Astrocyte (in vitro differentiated cells and primary cell): ENCODE results near the gene DFFA. TPM values are rescaled to one million over a fixed set of nuclear protein-coding genes. Genes with fewer than 3 reads are reported as not detected.

Experiments
- DNase-seq: peaks from one replicate; pipeline ENCODE4 v3.0.0-alpha.2; 2010; ENCODE audit warnings: low read depth
- FAIRE-seq: peaks from 2 replicates; lab custom pipeline; 2011; peaks lifted over from hg19 to GRCh38; lab: Jason Lieb, UNC
- H2AFZ ChIP-seq: 2 replicates; pipeline ENCODE4 v1.6.0; 2012; ENCODE audit warnings: low read depth, low read length, inconsistent platforms
- H3K27ac ChIP-seq: 2 replicates; pipeline ENCODE4 v1.5.1; 2011; ENCODE audit warnings: low read depth, low read length, inconsistent platforms
- H3K27me3 ChIP-seq: 2 replicates; pipeline ENCODE4 v1.6.0; 2011; ENCODE audit warnings: low read length, inconsistent platforms; ENCODE audit not compliant: insufficient read depth
- H3K36me3 ChIP-seq: 2 replicates; pipeline ENCODE4 v1.5.1; 2011; ENCODE audit warnings: low read length, inconsistent platforms; ENCODE audit not compliant: insufficient read depth
- H3K4me1 ChIP-seq: 2 replicates; pipeline ENCODE4 v1.5.1; 2011; ENCODE audit warnings: low read length, inconsistent platforms; ENCODE audit not compliant: insufficient read depth
- H3K4me2 ChIP-seq: 2 replicates; pipeline ENCODE4 v1.6.0; 2012; ENCODE audit warnings: low read length, inconsistent platforms
- H3K4me3 ChIP-seq: 2 replicates; pipeline ENCODE4 v1.5.1; 2011; ENCODE audit warnings: low read depth, mild to moderate bottlenecking, low read length, inconsistent platforms; ENCODE audit not compliant: insufficient read depth
- H3K79me2 ChIP-seq: 2 replicates; pipeline ENCODE4 v1.6.0; 2012; ENCODE audit warnings: mild to moderate bottlenecking, low read length, inconsistent platforms; ENCODE audit not compliant: insufficient read depth
- H3K9ac ChIP-seq: 2 replicates; pipeline ENCODE4 v1.6.0; 2012; ENCODE audit warnings: mild to moderate bottlenecking, low read length, inconsistent platforms
- H3K9me3 ChIP-seq: 2 replicates; pipeline ENCODE4 v1.5.1; 2012; ENCODE audit warnings: low read depth, mild to moderate bottlenecking, low read length, inconsistent platforms; ENCODE audit not compliant: insufficient read depth
- H4K20me1 ChIP-seq: 2 replicates; pipeline ENCODE4 v1.6.0; 2012; ENCODE audit warnings: low read length, inconsistent platforms; ENCODE audit not compliant: insufficient read depth
- H3K27ac Mint-ChIP-seq: one replicate; pipeline ENCODE4 v1.8.0; 2021; ENCODE audit warnings: mild to moderate bottlenecking, mixed read lengths; ENCODE audit not compliant: unreplicated experiment
- H3K27me3 Mint-ChIP-seq: one replicate; pipeline ENCODE4 v1.8.0; 2021; ENCODE audit warnings: low read depth, mixed read lengths; ENCODE audit not compliant: unreplicated experiment
- H3K36me3 Mint-ChIP-seq: one replicate; pipeline ENCODE4 v1.8.0; 2021; ENCODE audit warnings: low read depth, mixed read lengths; ENCODE audit not compliant: unreplicated experiment
- H3K4me1 Mint-ChIP-seq: one replicate; pipeline ENCODE4 v1.8.0; 2021; ENCODE audit warnings: low read depth, mixed read lengths; ENCODE audit not compliant: unreplicated experiment
- H3K4me3 Mint-ChIP-seq: one replicate; pipeline ENCODE4 v1.8.0; 2021; ENCODE audit warnings: mild to moderate bottlenecking, moderate library complexity, mixed read lengths; ENCODE audit not compliant: unreplicated experiment
- H3K9me3 Mint-ChIP-seq: one replicate; pipeline ENCODE4 v1.8.0; 2021; ENCODE audit warnings: mild to moderate bottlenecking, mixed read lengths; ENCODE audit not compliant: unreplicated experiment
- CTCF ChIP-seq: IDR thresholded peaks from 2 replicates; pipeline ENCODE4 v1.5.1; 2011; ENCODE audit warnings: low read depth, mild to moderate bottlenecking, inconsistent platforms, low read length, moderate library complexity; ENCODE audit not compliant: insufficient read depth
- EZH2 ChIP-seq: IDR thresholded peaks from 2 replicates; pipeline ENCODE4 v1.6.1; 2012; ENCODE audit warnings: mild to moderate bottlenecking, low read length, inconsistent platforms; ENCODE audit not compliant: insufficient read depth
- total RNA-seq: library from RNA; stranded (reverse); gene quantifications from 2 replicates; pipeline ENCODE4 v1.2.1, GENCODE V29; 2021

Gene DFFA
- total RNA-seq, 1 donor from 2014 or later, result 58.2 TPM

GRCh38 chr1:10440794-10441193 lies 31.5 kb downstream of the DFFA start:
- Mint-ChIP-seq H3K4me3 (no peak overlapping the region), H3K27ac (no peak overlapping the region)
- FAIRE-seq, result no peak

GRCh38 chr1:10440305-10440704 lies 32.0 kb downstream of the DFFA start:
- H2AFZ ChIP-seq, result no peak overlapping the region
- H3K4me2 ChIP-seq, result no peak overlapping the region
- no peak overlapping the region for H3K4me3 ChIP-seq
- Mint-ChIP-seq H3K4me1 (peaks cover 8% of the 10 kb centered on the region), H3K27ac (no peak overlapping the region), H3K4me3 (no peak overlapping the region), H3K27me3 (no peaks in the 10 kb centered on the region), H3K9me3 (no peaks in the 10 kb centered on the region), H3K36me3 (peaks cover 1% of the 10 kb centered on the region)
- H3K9me3 ChIP-seq, result no peaks in the 10 kb centered on the region
- H3K4me1 ChIP-seq, result no peaks in the 10 kb centered on the region
- H3K27ac ChIP-seq, result no peak overlapping the region
- TF ChIP-seq EZH2 (no peak), CTCF (no peak)
- DNase-seq (no peak), FAIRE-seq (no peak)
- no peak overlapping the region for H3K9ac ChIP-seq
- no peaks in the 10 kb centered on the region for H3K36me3 ChIP-seq
- H4K20me1 ChIP-seq, result no peaks in the 10 kb centered on the region
- H3K79me2 ChIP-seq, result no peaks in the 10 kb centered on the region
- no peaks in the 10 kb centered on the region for H3K27me3 ChIP-seq

More at GRCh38 chr1:10440794-10441193, 31.5 kb downstream of the DFFA start:
- no peak for DNase-seq
- Histone ChIP-seq H3K4me2 (no peak overlapping the region), H3K36me3 (no peaks in the 10 kb centered on the region), H4K20me1 (no peaks in the 10 kb centered on the region), H3K4me3 (no peak overlapping the region), H3K4me1 (no peaks in the 10 kb centered on the region), H3K27ac (no peak overlapping the region), H3K27me3 (no peaks in the 10 kb centered on the region), H3K79me2 (no peaks in the 10 kb centered on the region), H3K9ac (no peak overlapping the region), H2AFZ (no peak overlapping the region), H3K9me3 (no peaks in the 10 kb centered on the region)
- Mint-ChIP-seq H3K27me3 (no peaks in the 10 kb centered on the region), H3K36me3 (peaks cover 1% of the 10 kb centered on the region), H3K4me1 (peaks cover 8% of the 10 kb centered on the region), H3K9me3 (no peaks in the 10 kb centered on the region)
- TF ChIP-seq CTCF, result no peak
- TF ChIP-seq EZH2, result no peak

GRCh38 chr1:10438677-10439163 lies 33.6 kb downstream of the DFFA start:
- H3K27me3 ChIP-seq, result no peaks in the 10 kb centered on the region
- H2AFZ ChIP-seq, result no peak overlapping the region
- H3K4me3 ChIP-seq, result no peak overlapping the region
- FAIRE-seq (no peak), DNase-seq (no peak)
- H3K27ac ChIP-seq, result no peak overlapping the region
- H3K4me1 ChIP-seq, result no peaks in the 10 kb centered on the region
- Mint-ChIP-seq H3K9me3 (no peaks in the 10 kb centered on the region), H3K27me3 (no peaks in the 10 kb centered on the region), H3K36me3 (peaks cover 1% of the 10 kb centered on the region), H3K27ac (peak overlapping the region; percentile 1), H3K4me1 (peaks cover 8% of the 10 kb centered on the region), H3K4me3 (no peak overlapping the region)
- H3K36me3 ChIP-seq, result no peaks in the 10 kb centered on the region
- no peaks in the 10 kb centered on the region for H3K79me2 ChIP-seq
- TF ChIP-seq CTCF (no peak), EZH2 (no peak)
- no peaks in the 10 kb centered on the region for H4K20me1 ChIP-seq
- no peaks in the 10 kb centered on the region for H3K9me3 ChIP-seq
- H3K9ac ChIP-seq, result no peak overlapping the region
- no peak overlapping the region for H3K4me2 ChIP-seq
